Gastrocnemius medialis (tissue), 4 donors: ENCODE results near the gene R3HDM2. TPM values are rescaled to one million over a fixed set of nuclear protein-coding genes. Genes with fewer than 3 reads are reported as not detected.

Source experiments
- ATAC-seq, 2 donors: fragments of 150-250 bp; one replicate each; pipeline ENCODE4 v1.9.1; 2016
- DNase-seq, 2 donors: peaks; one replicate each; pipeline ENCODE4 v3.0.0-alpha.2; 2019
- H3K27ac ChIP-seq, 4 donors: fragments of 200-600 bp; sonication (generic); 1 replicate in 1 of 4; 2 replicates in 3 of 4; pipeline ENCODE4 v1.5.1; 2016 to 2018; ENCODE audit warnings: mild to moderate bottlenecking in 2 of 4, moderate library complexity in 1 of 4
- H3K27me3 ChIP-seq, 3 donors: fragments of 200-600 bp; sonication (generic) in 2 of 3; 1 replicate in 1 of 3; 2 replicates in 2 of 3; pipeline versions ENCODE4 v1.5.1 to v1.6.0; 2016 to 2019; ENCODE audit warnings: mild to moderate bottlenecking in 1 of 3, moderate library complexity in 1 of 3
- H3K36me3 ChIP-seq, 2 donors: fragments of 200-600 bp; sonication (generic) in 1 of 2; one replicate each; pipeline ENCODE4 v1.5.1; 2017 to 2018
- H3K4me1 ChIP-seq, 2 donors: fragments of 200-600 bp; sonication (generic) in 1 of 2; one replicate each; pipeline ENCODE4 v1.5.1; 2016 to 2017; ENCODE audit warnings: mild to moderate bottlenecking in 2 of 2
- H3K4me3 ChIP-seq, 4 donors: fragments of 200-600 bp; sonication (generic) in 3 of 4; 1 replicate in 1 of 4; 2 replicates in 3 of 4; pipeline ENCODE4 v1.5.1; 2016 to 2019; ENCODE audit warnings: mild to moderate bottlenecking in 2 of 4
- H3K9me3 ChIP-seq, 3 donors: fragments of 200-600 bp; sonication (generic) in 2 of 3; 1 replicate in 1 of 3; 2 replicates in 2 of 3; pipeline ENCODE4 v1.5.1; 2016 to 2019
- CTCF ChIP-seq, 5 experiments: fragments of 450-650 bp in 3 of 5; fragments of 200-600 bp in 2 of 5; sonication (generic) in 2 of 5; IDR thresholded peaks in 4 of 5; conservative IDR thresholded peaks in 1 of 5; 1 replicate in 4 of 5; 2 replicates in 1 of 5; pipeline ENCODE4 v1.5.1; 2016 to 2019; ENCODE audit warnings: antibody characterized with exemption in 5 of 5, mild to moderate bottlenecking in 3 of 5, moderate library complexity in 3 of 5
- POLR2A ChIP-seq, 2 donors: fragments of 450-650 bp; IDR thresholded peaks; one replicate each; pipeline ENCODE4 v1.6.1; 2017; ENCODE audit warnings: antibody characterized with exemption in 2 of 2, mild to moderate bottlenecking in 2 of 2, moderate library complexity in 2 of 2
- in situ Hi-C, 4 donors: fragments of 200-750 bp; cut with MboI; loops; one replicate each; pipeline versions ENCODE4 v1.15.0 to v1.8.0; 2017; ENCODE audit warnings: low sequenced_read_pairs in 4 of 4
- intact Hi-C: fragments of 100-400 bp; cut with DNase I; formaldehyde crosslinking; loops from one replicate; pipeline ENCODE4 v1.15.1; 2023; ENCODE audit warnings: low total_unique reads
- total RNA-seq, 4 donors: library from RNA; depleted of rRNA; stranded (reverse); fragments of >200 nt; gene quantifications; one replicate each; pipeline versions ENCODE4 v1.1.0 to v1.2.3, GENCODE V29; 2016

R3HDM2 gene
- total RNA-seq, 4 donors from 2014 or later = 24.1 to 27.1 (median 25.6) TPM

GRCh38 chr12:57377103-57377840, 53.6 kb downstream of the R3HDM2 start:
- DNase-seq (no peak), ATAC-seq (no peak)
- Histone ChIP-seq H3K9me3 (no peaks in the 10 kb centered on the region), H3K27ac (no peak overlapping the region), H3K27me3 (no peaks in the 10 kb centered on the region), H3K4me3 (no peak overlapping the region), H3K36me3 (no peaks in the 10 kb centered on the region), H3K4me1 (peaks cover 0 to under 1% of the 10 kb centered on the region in 2 donors)
- intact Hi-C loops (no loop called here), in situ Hi-C loops (no loop called here)
- TF ChIP-seq CTCF (IDR thresholded peaks at IDR 0.05 in 4 of 5, conservative IDR thresholded peaks at IDR 0.05 in 1 of 5) (no peak), POLR2A (IDR thresholded peaks at IDR 0.05) (no peak)

- TF ChIP-seq CTCF (IDR thresholded peaks at IDR 0.05 in 4 of 5, conservative IDR thresholded peaks at IDR 0.05 in 1 of 5) (no peak), POLR2A (IDR thresholded peaks at IDR 0.05) (no peak)
- Histone ChIP-seq H3K4me1 (peaks cover 0 to 5% of the 10 kb centered on the region in 2 donors), H3K27ac (no peak overlapping the region), H3K27me3 (no peaks in the 10 kb centered on the region), H3K9me3 (no peaks in the 10 kb centered on the region), H3K36me3 (no peaks in the 10 kb centered on the region), H3K4me3 (no peak overlapping the region)
- intact Hi-C loops = no loop called here
- DNase-seq = no peak
- ATAC-seq = no peak
- in situ Hi-C loops = no loop called here
These were observed 58.6 kb downstream of the R3HDM2 start for GRCh38 chr12:57372233-57372632.

- no peaks in the 10 kb centered on the region for H3K9me3 ChIP-seq
- peaks cover 0 to 5% of the 10 kb centered on the region in 2 donors for H3K4me1 ChIP-seq
- in situ Hi-C loops (no loop called here), intact Hi-C loops (no loop called here)
- TF ChIP-seq POLR2A (IDR thresholded peaks at IDR 0.05) (no peak), CTCF (IDR thresholded peaks at IDR 0.05 in 4 of 5, conservative IDR thresholded peaks at IDR 0.05 in 1 of 5) (no peak)
- H3K4me3 ChIP-seq = no peak overlapping the region
- no peak overlapping the region for H3K27ac ChIP-seq
- DNase-seq (no peak), ATAC-seq (no peak)
- H3K27me3 ChIP-seq = no peaks in the 10 kb centered on the region
- no peaks in the 10 kb centered on the region for H3K36me3 ChIP-seq
These were observed 60.1 kb downstream of the R3HDM2 start for GRCh38 chr12:57370696-57371095.

- Histone ChIP-seq H3K4me1 (peaks cover 0 to 5% of the 10 kb centered on the region in 2 donors), H3K36me3 (no peaks in the 10 kb centered on the region), H3K4me3 (no peak overlapping the region), H3K27me3 (no peaks in the 10 kb centered on the region), H3K27ac (no peak overlapping the region), H3K9me3 (no peaks in the 10 kb centered on the region)
- intact Hi-C loops (no loop called here), in situ Hi-C loops (no loop called here)
- no peak for ATAC-seq
- no peak for DNase-seq
- TF ChIP-seq POLR2A (IDR thresholded peaks at IDR 0.05) = no peak
- TF ChIP-seq CTCF (IDR thresholded peaks at IDR 0.05 in 4 of 5, conservative IDR thresholded peaks at IDR 0.05 in 1 of 5) = no peak
These were observed 60.8 kb downstream of the R3HDM2 start for GRCh38 chr12:57370072-57370471.
